OCI-LY1 (cell line): ENCODE measurements around the gene EFR3B.

Experiments used
- EZH2 ChIP-seq: fragments of 200-600 bp; sonication (generic), shearing (Covaris generic); IDR thresholded peaks from 2 replicates; pipeline ENCODE4 v1.8.0; 2017; ENCODE audit warnings: borderline replicate concordance, mixed run types, mild to moderate bottlenecking, antibody characterized with exemption, low read length, moderate library complexity, mixed read lengths
- TF ChIP-seq, protein P1 (sequence below): fragments of 200-600 bp; sonication (generic), shearing (Covaris generic); IDR thresholded peaks from 2 replicates; pipeline ENCODE4 v1.5.1; 2017; ENCODE audit warnings: mild to moderate bottlenecking, antibody characterized with exemption, low read length, moderate library complexity, mixed read lengths

DNA sequence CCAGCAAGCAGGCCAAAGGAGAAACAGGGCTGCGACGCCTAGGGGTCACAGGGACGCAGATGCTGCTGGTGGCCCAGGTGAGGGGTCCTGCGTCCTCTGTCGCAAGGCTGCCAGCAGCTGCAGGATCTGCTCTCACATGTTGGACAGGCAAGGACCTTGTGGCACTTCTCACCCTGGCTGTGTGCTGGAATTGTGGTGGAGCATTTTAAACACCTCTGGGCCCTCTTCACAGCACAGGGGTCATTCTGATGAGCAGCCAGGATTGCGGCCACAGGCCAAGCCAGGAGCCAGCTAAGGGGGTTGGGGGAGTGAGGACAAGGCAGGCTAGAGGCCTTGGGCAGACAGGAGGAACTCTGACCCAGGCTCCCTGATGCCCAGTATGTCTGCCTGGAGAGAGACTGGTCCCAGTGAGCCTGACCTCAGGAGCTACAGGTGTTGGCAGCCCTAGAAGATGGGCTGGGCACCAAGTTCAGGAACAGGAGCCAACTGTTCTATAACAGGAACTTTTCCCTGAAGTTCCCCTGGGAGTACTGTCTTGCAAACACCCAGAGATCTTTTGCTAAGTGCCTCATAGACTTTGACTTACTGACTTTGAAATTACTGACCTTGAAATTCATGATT is 40.2 kb downstream of the EFR3B start:
- TF ChIP-seq, protein P1, sequence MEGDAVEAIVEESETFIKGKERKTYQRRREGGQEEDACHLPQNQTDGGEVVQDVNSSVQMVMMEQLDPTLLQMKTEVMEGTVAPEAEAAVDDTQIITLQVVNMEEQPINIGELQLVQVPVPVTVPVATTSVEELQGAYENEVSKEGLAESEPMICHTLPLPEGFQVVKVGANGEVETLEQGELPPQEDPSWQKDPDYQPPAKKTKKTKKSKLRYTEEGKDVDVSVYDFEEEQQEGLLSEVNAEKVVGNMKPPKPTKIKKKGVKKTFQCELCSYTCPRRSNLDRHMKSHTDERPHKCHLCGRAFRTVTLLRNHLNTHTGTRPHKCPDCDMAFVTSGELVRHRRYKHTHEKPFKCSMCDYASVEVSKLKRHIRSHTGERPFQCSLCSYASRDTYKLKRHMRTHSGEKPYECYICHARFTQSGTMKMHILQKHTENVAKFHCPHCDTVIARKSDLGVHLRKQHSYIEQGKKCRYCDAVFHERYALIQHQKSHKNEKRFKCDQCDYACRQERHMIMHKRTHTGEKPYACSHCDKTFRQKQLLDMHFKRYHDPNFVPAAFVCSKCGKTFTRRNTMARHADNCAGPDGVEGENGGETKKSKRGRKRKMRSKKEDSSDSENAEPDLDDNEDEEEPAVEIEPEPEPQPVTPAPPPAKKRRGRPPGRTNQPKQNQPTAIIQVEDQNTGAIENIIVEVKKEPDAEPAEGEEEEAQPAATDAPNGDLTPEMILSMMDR = no peak
- TF ChIP-seq EZH2 = no peak
